GM12878 (cell line): ENCODE measurements around the gene CHRNG. TPM values are rescaled to one million over a fixed set of nuclear protein-coding genes. Genes with fewer than 3 reads are reported as not detected.

Source experiments
- ATAC-seq: fragments of 200-7000 bp; cut with Tn5 transposase; 3 replicates; pipeline ENCODE4 v1.9.1; 2020; ENCODE audit warnings: mild to moderate bottlenecking, moderate library complexity
- BruUV-seq: library from RNA; stranded (reverse); fragments of 400-500 nt; replicated peaks from 2 replicates; lab custom pipeline; 2021; lab: Mats Ljungman, UMichigan
- CTCF ChIA-PET: fragments of 300-600 bp; sonication (Branson Sonifier 250); formaldehyde crosslinking; extraction: SDS; loops from one replicate; lab custom pipeline; 2021; ENCODE audit warnings: inconsistent platforms; lab: Yijun Ruan, JAX
- POLR2A ChIA-PET: fragments of 350-600 bp; formaldehyde crosslinking; extraction: SDS; loops from one replicate; lab custom pipeline; 2021; ENCODE audit warnings: inconsistent platforms; lab: Charles Lee
- RAD21 ChIA-PET: fragments of 300-600 bp; sonication (Branson Sonifier 250); formaldehyde crosslinking; loops from one replicate; lab custom pipeline; 2023; ENCODE audit warnings: antibody characterized with exemption; ENCODE audit not compliant: unreplicated experiment; lab: Charles Lee
- SMC1A ChIA-PET: fragments of 300-600 bp; sonication (Branson Sonifier 250); formaldehyde crosslinking; loops from one replicate; lab custom pipeline; 2023; ENCODE audit not compliant: unreplicated experiment, uncharacterized antibody; lab: Charles Lee
- DNase-seq: peaks from one replicate; pipeline ENCODE4 v3.0.0-alpha.2; 2011; ENCODE audit warnings: low read depth, low spot score
- FAIRE-seq: peaks from 3 replicates; lab custom pipeline; 2011; peaks lifted over from hg19 to GRCh38; lab: Jason Lieb, UNC
- H2AFZ ChIP-seq: 2 replicates; pipeline ENCODE4 v1.6.0; 2011; ENCODE audit warnings: low read depth, low read length, control low read depth; ENCODE audit not compliant: control insufficient read depth
- H3K27ac ChIP-seq: 2 replicates; pipeline ENCODE4 v1.5.1; 2011; ENCODE audit warnings: control low read depth; ENCODE audit not compliant: control insufficient read depth, insufficient read depth
- H3K27me3 ChIP-seq, 2 experiments: replicated peaks in 1 of 2; 2 replicates each; pipeline versions ENCODE4 v1.6.0 to v1.6.1; 2011; ENCODE audit warnings: low read length in 1 of 2; ENCODE audit not compliant: control insufficient read depth in 2 of 2, insufficient read depth in 2 of 2
- H3K36me3 ChIP-seq, 2 experiments: 2 replicates each; pipeline ENCODE4 v1.5.1; 2011; ENCODE audit warnings: low read length in 1 of 2; ENCODE audit not compliant: control insufficient read depth in 2 of 2, insufficient read depth in 2 of 2
- H3K4me1 ChIP-seq: 2 replicates; pipeline ENCODE4 v1.6.1; 2011; ENCODE audit warnings: mild to moderate bottlenecking, low read length, moderate library complexity, mixed read lengths; ENCODE audit not compliant: control insufficient read depth, insufficient read depth
- H3K4me2 ChIP-seq: 2 replicates; pipeline ENCODE4 v1.6.0; 2011; ENCODE audit warnings: control low read depth; ENCODE audit not compliant: control insufficient read depth, insufficient read depth
- H3K4me3 ChIP-seq: fragments of 200-600 bp; sonication (generic); 2 replicates; pipeline ENCODE4 v1.5.1; 2016
- H3K79me2 ChIP-seq: 2 replicates; pipeline ENCODE4 v1.6.0; 2011; ENCODE audit warnings: low read length; ENCODE audit not compliant: control insufficient read depth, insufficient read depth
- H3K9ac ChIP-seq: 2 replicates; pipeline ENCODE4 v1.8.0; 2011; ENCODE audit warnings: low read length, control low read depth, mixed read lengths; ENCODE audit not compliant: control insufficient read depth, insufficient read depth
- H3K9me3 ChIP-seq: replicated peaks from 3 replicates; pipeline ENCODE4 v1.5.1; 2011; ENCODE audit warnings: mild to moderate bottlenecking, low read length; ENCODE audit not compliant: control insufficient read depth, insufficient read depth
- H4K20me1 ChIP-seq: 2 replicates; pipeline ENCODE4 v1.6.0; 2011; ENCODE audit not compliant: control insufficient read depth, insufficient read depth
- CEBPB ChIP-seq, 2 experiments: fragments of 150-350 bp in 1 of 2; IDR thresholded peaks; 2 replicates each; pipeline ENCODE4 v1.6.1; 2012 to 2014; ENCODE audit warnings: low read depth in 2 of 2, low read length in 2 of 2, borderline replicate concordance in 1 of 2, inconsistent platforms in 1 of 2
- EGR1 ChIP-seq, 2 experiments: IDR thresholded peaks; 1 replicate in 1 of 2; 2 replicates in 1 of 2; pipeline ENCODE4 v1.6.1; 2011 to 2012; ENCODE audit warnings: low read depth in 2 of 2, low read length in 2 of 2, borderline replicate concordance in 1 of 2, mild to moderate bottlenecking in 1 of 2, moderate library complexity in 1 of 2
- ESRRA ChIP-seq: IDR thresholded peaks from 2 replicates; pipeline ENCODE4 v1.6.1; 2012; ENCODE audit warnings: mild to moderate bottlenecking, low read length, improper control_type of control experiment
- FOXM1 ChIP-seq: IDR thresholded peaks from 2 replicates; pipeline ENCODE4 v1.6.1; 2012; ENCODE audit warnings: low read depth, mild to moderate bottlenecking, inconsistent platforms, low read length, moderate library complexity
- IKZF1 ChIP-seq: fragments of 450-650 bp; conservative IDR thresholded peaks from 2 replicates; pipeline ENCODE4 v1.6.1; 2017; ENCODE audit warnings: antibody characterized with exemption, mild to moderate bottlenecking
- NFXL1 ChIP-seq: fragments of 450-650 bp; IDR thresholded peaks from 2 replicates; pipeline ENCODE4 v1.6.1; 2017; ENCODE audit warnings: antibody characterized with exemption, mild to moderate bottlenecking, borderline replicate concordance
- NFYA ChIP-seq: IDR thresholded peaks from 2 replicates; pipeline ENCODE4 v1.6.1; 2011; ENCODE audit warnings: low read depth, mild to moderate bottlenecking, low read length, improper control_type of control experiment, borderline replicate concordance
- NR2C1 ChIP-seq: fragments of 450-650 bp; IDR thresholded peaks from 2 replicates; pipeline ENCODE4 v1.6.1; 2017; ENCODE audit warnings: antibody characterized with exemption, mild to moderate bottlenecking, moderate library complexity
- PML ChIP-seq: IDR thresholded peaks from 2 replicates; pipeline ENCODE4 v1.6.1; 2012; ENCODE audit warnings: low read length, inconsistent platforms
- TCF3 ChIP-seq: IDR thresholded peaks from 2 replicates; pipeline ENCODE4 v1.6.1; 2012; ENCODE audit warnings: low read depth, mild to moderate bottlenecking, low read length, borderline replicate concordance; ENCODE audit not compliant: insufficient read depth
- ZNF622 ChIP-seq: fragments of 450-650 bp; IDR thresholded peaks from 2 replicates; pipeline ENCODE4 v1.6.1; 2017; ENCODE audit warnings: mild to moderate bottlenecking, inconsistent platforms
- WGBS: methylation state at CpG from one replicate; pipeline ENCODE4 v1.1.6; 2016; ENCODE audit warnings: low lambda C conversion rate; ENCODE audit not compliant: insufficient replicate concordance, insufficient coverage; ENCODE audit errors: missing lambda C conversion rate; 5-methylcytosine and 5-hydroxymethylcytosine counted together
- in situ Hi-C: fragments of 300-500 bp; cut with MboI; formaldehyde crosslinking; loops from 9 replicates; pipeline ENCODE4 v1.14.3; 2018; ENCODE audit warnings: mixed read lengths
- intact Hi-C: fragments of 100-400 bp; cut with micrococcal nuclease; formaldehyde crosslinking; loops from one replicate; pipeline ENCODE4 v1.14.2; 2022; ENCODE audit not compliant: unreplicated experiment
- polyA plus RNA-seq, 11 experiments: library from polyadenylated mRNA; depleted of rRNA in 4 of 11; unstranded in 6 of 11; stranded (reverse) in 5 of 11; fragments of >200 nt; fragmentation: Nextera tagmentation in 4 of 11; fragmentation: Illumina TruSeq in 1 of 11; extraction: Ambion mirVana in 4 of 11; extraction: Trizol in 1 of 11; gene quantifications; 1 replicate in 1 of 11; 2 replicates in 10 of 11; pipeline versions ENCODE4 v1.2.1 to v1.2.3, GENCODE V29; 2011 to 2016; ENCODE audit warnings: inconsistent platforms in 2 of 11, missing spikeins in 2 of 11, low read depth in 1 of 11
- total RNA-seq, 4 experiments: library from RNA; depleted of rRNA in 3 of 4; stranded (reverse); fragments of >200 nt in 3 of 4; fragmentation: Illumina TruSeq in 1 of 4; extraction: Trizol in 1 of 4; gene quantifications; 2 replicates each; pipeline versions ENCODE4 v1.2.1 to v1.2.3, GENCODE V29; 2013 to 2021
- TF ChIP-seq, protein P1 (sequence below): fragments of 450-650 bp; IDR thresholded peaks from 2 replicates; pipeline ENCODE4 v1.6.1; 2014; ENCODE audit warnings: mild to moderate bottlenecking
- TF ChIP-seq, protein P2 (sequence below): fragments of 450-650 bp; IDR thresholded peaks from 2 replicates; pipeline ENCODE4 v1.6.1; 2017; ENCODE audit warnings: mild to moderate bottlenecking
- TF ChIP-seq, protein P3 (sequence below): fragments of 450-650 bp; IDR thresholded peaks from 2 replicates; pipeline ENCODE4 v1.6.1; 2017; ENCODE audit warnings: antibody characterized with exemption, mild to moderate bottlenecking, moderate library complexity

The CHRNG gene
- total and polyA plus RNA-seq, 10 of the 15 experiments (the other 5 are each of a cell fraction or from before 2014, with no cell fraction given) = 0.17 TPM; not detected in 9

DNA sequence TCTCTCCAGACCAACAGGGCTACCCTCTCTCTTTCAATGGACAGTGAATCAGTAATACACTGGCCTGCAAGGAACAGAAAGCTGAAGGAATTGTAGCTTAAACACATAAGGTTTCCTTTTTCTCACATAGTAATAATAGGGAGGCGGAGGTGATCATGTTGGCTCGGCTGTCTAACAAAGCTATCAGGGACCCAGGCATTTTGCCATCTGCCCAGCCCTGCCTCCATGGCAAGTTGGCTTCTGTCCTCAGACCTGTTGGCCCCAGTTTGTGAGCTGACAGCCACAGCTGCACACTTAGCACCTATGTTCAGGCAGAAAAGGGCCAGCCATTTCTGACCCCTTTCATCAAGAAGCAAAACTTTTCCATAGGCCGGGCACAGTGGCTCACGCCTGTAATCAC lies 2.0 kb upstream of the CHRNG start (continued):
- no peak for TF ChIP-seq FOXM1
- TF ChIP-seq, protein P1, sequence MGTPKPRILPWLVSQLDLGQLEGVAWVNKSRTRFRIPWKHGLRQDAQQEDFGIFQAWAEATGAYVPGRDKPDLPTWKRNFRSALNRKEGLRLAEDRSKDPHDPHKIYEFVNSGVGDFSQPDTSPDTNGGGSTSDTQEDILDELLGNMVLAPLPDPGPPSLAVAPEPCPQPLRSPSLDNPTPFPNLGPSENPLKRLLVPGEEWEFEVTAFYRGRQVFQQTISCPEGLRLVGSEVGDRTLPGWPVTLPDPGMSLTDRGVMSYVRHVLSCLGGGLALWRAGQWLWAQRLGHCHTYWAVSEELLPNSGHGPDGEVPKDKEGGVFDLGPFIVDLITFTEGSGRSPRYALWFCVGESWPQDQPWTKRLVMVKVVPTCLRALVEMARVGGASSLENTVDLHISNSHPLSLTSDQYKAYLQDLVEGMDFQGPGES = no peak
- TF ChIP-seq NFYA = no peak

DNA sequence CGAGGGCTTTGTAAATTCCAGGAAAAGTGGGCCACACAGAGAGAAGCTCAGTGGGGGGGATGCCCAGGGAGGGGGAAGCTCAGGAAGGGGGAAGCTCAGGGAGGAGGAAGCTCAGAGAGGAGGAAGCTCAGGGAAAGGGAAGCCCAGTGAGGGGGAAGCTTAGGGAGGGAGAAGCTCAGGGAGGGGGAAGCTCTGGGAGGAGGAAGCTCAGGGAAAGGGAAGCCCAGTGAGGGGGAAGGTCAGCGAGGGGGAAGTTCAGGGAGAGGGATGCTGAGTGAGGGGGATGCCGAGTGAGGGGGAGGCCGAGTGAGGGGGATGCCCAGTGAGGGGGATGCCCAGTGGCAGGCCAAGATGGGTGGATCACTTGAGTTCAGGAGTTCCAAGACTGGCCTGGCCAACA lies 821 bp upstream of the CHRNG start:
- H3K36me3 ChIP-seq = no peaks in the 10 kb centered on the region
- ChIA-PET SMC1A (no interaction called here), POLR2A (interaction anchor here (0.6 to 0.7 kb wide), 3 partner anchors 25 to 749 kb away, joined by 4 to 7 read pairs (median 5); no protein-coding TSS in a partner anchor), CTCF (interaction anchor here (1.3 kb wide), 1 partner anchor 24 kb away, joined by 4 read pairs; no protein-coding TSS in a partner anchor), RAD21 (no interaction called here)
- DNase-seq (no peak), ATAC-seq (no peak), FAIRE-seq (no peak)
- H3K4me1 ChIP-seq = peaks cover 4% of the 10 kb centered on the region; the same call in 1 of the 2 replicates
- intact Hi-C loops (no loop called here), in situ Hi-C loops (no loop called here)
- no peak overlapping the region for H3K4me2 ChIP-seq
- H3K4me3 ChIP-seq = no peak overlapping the region
- H3K9ac ChIP-seq = no peak overlapping the region
- H2AFZ ChIP-seq = no peak overlapping the region
- BruUV-seq = no TSS peak
- H3K27ac ChIP-seq = no peak overlapping the region
- H3K9me3 ChIP-seq = peaks cover 6% of the 10 kb centered on the region; the same call in 2 of the 3 replicates
- WGBS = 5% methylated on average over 4 of the region's 4 CpGs
- no peaks in the 10 kb centered on the region for H4K20me1 ChIP-seq
- H3K79me2 ChIP-seq = no peaks in the 10 kb centered on the region
- no peaks in the 10 kb centered on the region for H3K27me3 ChIP-seq
- TF ChIP-seq NFXL1 = no peak
- TF ChIP-seq ZNF622 = no peak
- TF ChIP-seq EGR1 (IDR thresholded peaks at IDR 0.05; ENCODE audit: borderline replicate concordance in 1 of 2, low read depth in 2 of 2, low read length in 2 of 2) = no peak; a peak in 1 of 3 replicates
- TF ChIP-seq, protein P2, sequence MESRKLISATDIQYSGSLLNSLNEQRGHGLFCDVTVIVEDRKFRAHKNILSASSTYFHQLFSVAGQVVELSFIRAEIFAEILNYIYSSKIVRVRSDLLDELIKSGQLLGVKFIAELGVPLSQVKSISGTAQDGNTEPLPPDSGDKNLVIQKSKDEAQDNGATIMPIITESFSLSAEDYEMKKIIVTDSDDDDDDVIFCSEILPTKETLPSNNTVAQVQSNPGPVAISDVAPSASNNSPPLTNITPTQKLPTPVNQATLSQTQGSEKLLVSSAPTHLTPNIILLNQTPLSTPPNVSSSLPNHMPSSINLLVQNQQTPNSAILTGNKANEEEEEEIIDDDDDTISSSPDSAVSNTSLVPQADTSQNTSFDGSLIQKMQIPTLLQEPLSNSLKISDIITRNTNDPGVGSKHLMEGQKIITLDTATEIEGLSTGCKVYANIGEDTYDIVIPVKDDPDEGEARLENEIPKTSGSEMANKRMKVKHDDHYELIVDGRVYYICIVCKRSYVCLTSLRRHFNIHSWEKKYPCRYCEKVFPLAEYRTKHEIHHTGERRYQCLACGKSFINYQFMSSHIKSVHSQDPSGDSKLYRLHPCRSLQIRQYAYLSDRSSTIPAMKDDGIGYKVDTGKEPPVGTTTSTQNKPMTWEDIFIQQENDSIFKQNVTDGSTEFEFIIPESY = no peak
- no peak for TF ChIP-seq ESRRA
- no peak for TF ChIP-seq TCF3
- no peak for TF ChIP-seq IKZF1
- TF ChIP-seq, protein P3, sequence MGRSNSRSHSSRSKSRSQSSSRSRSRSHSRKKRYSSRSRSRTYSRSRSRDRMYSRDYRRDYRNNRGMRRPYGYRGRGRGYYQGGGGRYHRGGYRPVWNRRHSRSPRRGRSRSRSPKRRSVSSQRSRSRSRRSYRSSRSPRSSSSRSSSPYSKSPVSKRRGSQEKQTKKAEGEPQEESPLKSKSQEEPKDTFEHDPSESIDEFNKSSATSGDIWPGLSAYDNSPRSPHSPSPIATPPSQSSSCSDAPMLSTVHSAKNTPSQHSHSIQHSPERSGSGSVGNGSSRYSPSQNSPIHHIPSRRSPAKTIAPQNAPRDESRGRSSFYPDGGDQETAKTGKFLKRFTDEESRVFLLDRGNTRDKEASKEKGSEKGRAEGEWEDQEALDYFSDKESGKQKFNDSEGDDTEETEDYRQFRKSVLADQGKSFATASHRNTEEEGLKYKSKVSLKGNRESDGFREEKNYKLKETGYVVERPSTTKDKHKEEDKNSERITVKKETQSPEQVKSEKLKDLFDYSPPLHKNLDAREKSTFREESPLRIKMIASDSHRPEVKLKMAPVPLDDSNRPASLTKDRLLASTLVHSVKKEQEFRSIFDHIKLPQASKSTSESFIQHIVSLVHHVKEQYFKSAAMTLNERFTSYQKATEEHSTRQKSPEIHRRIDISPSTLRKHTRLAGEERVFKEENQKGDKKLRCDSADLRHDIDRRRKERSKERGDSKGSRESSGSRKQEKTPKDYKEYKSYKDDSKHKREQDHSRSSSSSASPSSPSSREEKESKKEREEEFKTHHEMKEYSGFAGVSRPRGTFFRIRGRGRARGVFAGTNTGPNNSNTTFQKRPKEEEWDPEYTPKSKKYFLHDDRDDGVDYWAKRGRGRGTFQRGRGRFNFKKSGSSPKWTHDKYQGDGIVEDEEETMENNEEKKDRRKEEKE = no peak
- TF ChIP-seq PML = no peak
- no peak for TF ChIP-seq CEBPB (IDR thresholded peaks at IDR 0.05; ENCODE audit: borderline replicate concordance in 1 of 2, low read depth in 2 of 2, low read length in 2 of 2)
- no peak for TF ChIP-seq NR2C1
